HEK293 (cell line): Measurements from ENCODE around the gene TIMP2.
A peak's percentile ranks its signal among the peaks of the same experiment; 100 is the strongest.

ENCODE experiments used
- BCL11A ChIP-seq: fragments of 450-650 bp; formaldehyde crosslinking; IDR thresholded peaks from 2 replicates; pipeline ENCODE4 v1.5.1; 2016; ENCODE audit warnings: low read depth, missing biosample characterization, missing genetic modification characterization
- BCL11B ChIP-seq: fragments of 450-650 bp; formaldehyde crosslinking; IDR thresholded peaks from 2 replicates; pipeline ENCODE4 v1.5.1; 2016; ENCODE audit warnings: low read depth, missing biosample characterization, missing genetic modification characterization
- GLIS2 ChIP-seq: fragments of 450-650 bp; formaldehyde crosslinking; IDR thresholded peaks from 2 replicates; pipeline ENCODE4 v1.5.1; 2016; ENCODE audit warnings: missing biosample characterization, missing genetic modification characterization
- INSM2 ChIP-seq: fragments of 450-650 bp; formaldehyde crosslinking; IDR thresholded peaks from 2 replicates; pipeline ENCODE4 v1.5.1; 2016; ENCODE audit warnings: missing biosample characterization, missing genetic modification characterization
- KLF17 ChIP-seq: fragments of 450-650 bp; formaldehyde crosslinking; IDR thresholded peaks from 2 replicates; pipeline ENCODE4 v1.5.1; 2016; ENCODE audit warnings: missing biosample characterization, missing genetic modification characterization
- PATZ1 ChIP-seq: fragments of 450-650 bp; formaldehyde crosslinking; IDR thresholded peaks from 2 replicates; pipeline ENCODE4 v1.5.1; 2016; ENCODE audit warnings: missing biosample characterization, missing genetic modification characterization
- WT1 ChIP-seq: fragments of 450-650 bp; formaldehyde crosslinking; IDR thresholded peaks from 2 replicates; pipeline ENCODE4 v1.5.1; 2016; ENCODE audit warnings: missing biosample characterization, missing genetic modification characterization
- ZBTB11 ChIP-seq: fragments of 450-650 bp; formaldehyde crosslinking; conservative IDR thresholded peaks from 2 replicates; pipeline ENCODE4 v1.5.1; 2016; ENCODE audit warnings: low read depth, missing biosample characterization, missing genetic modification characterization
- ZBTB20 ChIP-seq: fragments of 450-650 bp; formaldehyde crosslinking; IDR thresholded peaks from 2 replicates; pipeline ENCODE4 v1.5.1; 2016; ENCODE audit warnings: missing biosample characterization, missing genetic modification characterization
- ZEB2 ChIP-seq: fragments of 450-650 bp; formaldehyde crosslinking; IDR thresholded peaks from 2 replicates; pipeline ENCODE4 v1.5.1; 2016; ENCODE audit warnings: missing biosample characterization, missing genetic modification characterization
- ZFHX2 ChIP-seq: fragments of 450-650 bp; formaldehyde crosslinking; conservative IDR thresholded peaks from 2 replicates; pipeline ENCODE4 v1.5.1; 2016; ENCODE audit warnings: missing biosample characterization, missing genetic modification characterization
- ZFP41 ChIP-seq: fragments of 450-650 bp; formaldehyde crosslinking; IDR thresholded peaks from 2 replicates; pipeline ENCODE4 v1.5.1; 2016; ENCODE audit warnings: missing biosample characterization, missing genetic modification characterization, borderline replicate concordance
- ZNF114 ChIP-seq: fragments of 450-650 bp; formaldehyde crosslinking; IDR thresholded peaks from 2 replicates; pipeline ENCODE4 v1.5.0; 2017; ENCODE audit warnings: missing biosample characterization, missing genetic modification characterization
- ZNF146 ChIP-seq: fragments of 450-650 bp; formaldehyde crosslinking; IDR thresholded peaks from 2 replicates; pipeline ENCODE4 v1.5.1; 2016; ENCODE audit warnings: missing biosample characterization, missing genetic modification characterization
- ZNF157 ChIP-seq: fragments of 450-650 bp; formaldehyde crosslinking; IDR thresholded peaks from 2 replicates; pipeline ENCODE4 v1.5.1; 2016; ENCODE audit warnings: missing biosample characterization, missing genetic modification characterization
- ZNF292 ChIP-seq: fragments of 450-650 bp; formaldehyde crosslinking; IDR thresholded peaks from 2 replicates; pipeline ENCODE4 v1.5.1; 2016; ENCODE audit warnings: low read depth, missing biosample characterization, missing genetic modification characterization, borderline replicate concordance
- ZNF449 ChIP-seq: fragments of 450-650 bp; formaldehyde crosslinking; IDR thresholded peaks from 2 replicates; pipeline ENCODE4 v1.5.1; 2017; ENCODE audit warnings: missing biosample characterization, mild to moderate bottlenecking, missing genetic modification characterization, moderate library complexity
- ZNF473 ChIP-seq: fragments of 450-650 bp; formaldehyde crosslinking; IDR thresholded peaks from 2 replicates; pipeline ENCODE4 v1.5.1; 2017; ENCODE audit warnings: missing biosample characterization, missing genetic modification characterization
- ZNF513 ChIP-seq: fragments of 450-650 bp; IDR thresholded peaks from 2 replicates; pipeline ENCODE4 v1.5.1; 2018; ENCODE audit warnings: missing biosample characterization, missing genetic modification characterization
- ZNF544 ChIP-seq: fragments of 450-650 bp; formaldehyde crosslinking; IDR thresholded peaks from 2 replicates; pipeline ENCODE4 v1.5.0; 2017; ENCODE audit warnings: missing biosample characterization, missing genetic modification characterization
- ZNF600 ChIP-seq: fragments of 450-650 bp; formaldehyde crosslinking; IDR thresholded peaks from 2 replicates; pipeline ENCODE4 v1.5.1; 2016; ENCODE audit warnings: missing biosample characterization, missing genetic modification characterization
- ZNF610 ChIP-seq: fragments of 450-650 bp; formaldehyde crosslinking; IDR thresholded peaks from 2 replicates; pipeline ENCODE4 v1.5.1; 2016; ENCODE audit warnings: missing biosample characterization, missing genetic modification characterization, borderline replicate concordance
- ZNF623 ChIP-seq: fragments of 450-650 bp; formaldehyde crosslinking; IDR thresholded peaks from 2 replicates; pipeline ENCODE4 v1.5.1; 2016; ENCODE audit warnings: missing biosample characterization, missing genetic modification characterization
- ZNF629 ChIP-seq: fragments of 450-650 bp; formaldehyde crosslinking; IDR thresholded peaks from 2 replicates; pipeline ENCODE4 v1.5.1; 2017; ENCODE audit warnings: missing biosample characterization, missing genetic modification characterization
- ZNF677 ChIP-seq: fragments of 450-650 bp; IDR thresholded peaks from 2 replicates; pipeline ENCODE4 v1.5.0; 2018; ENCODE audit warnings: missing biosample characterization, mild to moderate bottlenecking, missing genetic modification characterization, moderate library complexity
- ZSCAN18 ChIP-seq: fragments of 450-650 bp; formaldehyde crosslinking; IDR thresholded peaks from 2 replicates; pipeline ENCODE4 v1.5.1; 2016; ENCODE audit warnings: missing biosample characterization, missing genetic modification characterization
- ZXDB ChIP-seq: fragments of 450-650 bp; formaldehyde crosslinking; IDR thresholded peaks from 2 replicates; pipeline ENCODE4 v1.5.1; 2016; ENCODE audit warnings: missing biosample characterization, missing genetic modification characterization

The TIMP2 gene

GRCh38 chr17:78840780-78841611, 84.2 kb downstream of the TIMP2 start, which contains the start of gene USP36 (continued):
- TF ChIP-seq ZSCAN18 = no peak
- no peak for TF ChIP-seq ZNF473 (tag by site-specific recombination)
- TF ChIP-seq ZNF157 (tag by site-specific recombination) = no peak
- no peak for TF ChIP-seq ZNF623 (tag by site-specific recombination)
- TF ChIP-seq PATZ1 (tag by site-specific recombination) = peak; percentile 94
- peak; percentile 91 for TF ChIP-seq ZFHX2
- TF ChIP-seq ZNF292 (tag by site-specific recombination) = no peak
- peak; percentile 79 for TF ChIP-seq ZBTB11 (tag by site-specific recombination)
- peak; percentile 54; the same call in 1 of the 2 replicates for TF ChIP-seq BCL11A (tag by site-specific recombination)
- no peak for TF ChIP-seq ZNF449 (tag by site-specific recombination)
- peak; percentile 90 for TF ChIP-seq ZXDB (tag by site-specific recombination)
- TF ChIP-seq ZNF544 = no peak
- peak; percentile 91 for TF ChIP-seq ZNF600 (tag by site-specific recombination)
- TF ChIP-seq ZNF513 (tag by site-specific recombination) = no peak
- TF ChIP-seq ZBTB20 (tag by site-specific recombination) = peak; percentile 94
- peak; percentile 80 for TF ChIP-seq WT1 (tag by site-specific recombination)
- peak; percentile 94 for TF ChIP-seq KLF17 (tag by site-specific recombination)
- TF ChIP-seq BCL11B (tag by site-specific recombination) = peak; percentile 55; the same call in 1 of the 2 replicates
- TF ChIP-seq ZNF114 = no peak
- peak; percentile 99 for TF ChIP-seq ZEB2 (tag by site-specific recombination)
- TF ChIP-seq ZNF677 (tag by site-specific recombination) = no peak
- TF ChIP-seq ZNF146 (tag by site-specific recombination) = no peak
- peak; percentile 100 for TF ChIP-seq ZNF629
- TF ChIP-seq ZNF610 = 0 out of 2 replicates have a peak, but pooled peaks have one; percentile 45
- TF ChIP-seq ZFP41 (tag by site-specific recombination) = no peak
- TF ChIP-seq GLIS2 = peak; percentile 86
- peak; percentile 42 for TF ChIP-seq INSM2 (tag by site-specific recombination)
